ENCODE results near the gene LRBA.

- TF ChIP-seq CTCF (IDR thresholded peaks at IDR 0.05 in 4 of 5, conservative IDR thresholded peaks at IDR 0.05 in 1 of 5) (no peak), POLR2A (IDR thresholded peaks at IDR 0.05) (no peak)
These were observed 27.9 kb downstream of the LRBA start for GRCh38 chr4:150987204-150987603.

Data from gastrocnemius medialis (tissue), 4 donors.